ENCODE measurements around the gene CBLB. TPM values are rescaled to one million over a fixed set of nuclear protein-coding genes. Genes with fewer than 3 reads are reported as not detected.

Gene CBLB
- total RNA-seq, 6 experiments from 2014 or later: 9.4 to 21.4 (median 18.2) TPM

GRCh38 chr3:105608623-105609022 is 260.2 kb downstream of the CBLB start:
- no peak for TF ChIP-seq POLR2A (IDR thresholded peaks at IDR 0.05)
- TF ChIP-seq CTCF (IDR thresholded peaks at IDR 0.05): no peak
- intact Hi-C loops (cut with DNase I): no loop called here
- ATAC-seq: no peak
- WGBS (ENCODE audit: insufficient coverage, low coverage, low lambda C conversion rate, missing lambda C conversion rate): 85% methylated on average over 17 of the region's 17 CpGs
- H3K27ac ChIP-seq: no peak overlapping the region
- H3K27me3 ChIP-seq: no peaks in the 10 kb centered on the region
- H3K4me3 ChIP-seq: no peak overlapping the region
- no peaks in the 10 kb centered on the region for H3K36me3 ChIP-seq
- DNase-seq: no peak
- no peaks in the 10 kb centered on the region for H3K9me3 ChIP-seq
- H3K4me1 ChIP-seq: no peaks in the 10 kb centered on the region

GRCh38 chr3:105606016-105606415 is 262.8 kb downstream of the CBLB start:
- ATAC-seq: no peak
- Histone ChIP-seq H3K27ac (no peak overlapping the region), H3K27me3 (no peaks in the 10 kb centered on the region), H3K4me1 (no peaks in the 10 kb centered on the region), H3K9me3 (no peaks in the 10 kb centered on the region), H3K36me3 (no peaks in the 10 kb centered on the region), H3K4me3 (no peak overlapping the region)
- TF ChIP-seq CTCF (IDR thresholded peaks at IDR 0.05): no peak
- TF ChIP-seq POLR2A (IDR thresholded peaks at IDR 0.05): no peak
- no peak for DNase-seq
- intact Hi-C loops (cut with DNase I): no loop called here

All from right lobe of liver (tissue), 6 donors.